ENCODE results near the gene GMPPA.

GMPPA gene

GRCh38 chr2:219486380-219486959 is 12.2 kb upstream of the GMPPA start:
- no peak for DNase-seq

GRCh38 chr2:219488149-219488843 is 10.4 kb upstream of the GMPPA start:
- no peak for DNase-seq

GRCh38 chr2:219488844-219489194 is 9.9 kb upstream of the GMPPA start:
- no peak for DNase-seq

DNA sequence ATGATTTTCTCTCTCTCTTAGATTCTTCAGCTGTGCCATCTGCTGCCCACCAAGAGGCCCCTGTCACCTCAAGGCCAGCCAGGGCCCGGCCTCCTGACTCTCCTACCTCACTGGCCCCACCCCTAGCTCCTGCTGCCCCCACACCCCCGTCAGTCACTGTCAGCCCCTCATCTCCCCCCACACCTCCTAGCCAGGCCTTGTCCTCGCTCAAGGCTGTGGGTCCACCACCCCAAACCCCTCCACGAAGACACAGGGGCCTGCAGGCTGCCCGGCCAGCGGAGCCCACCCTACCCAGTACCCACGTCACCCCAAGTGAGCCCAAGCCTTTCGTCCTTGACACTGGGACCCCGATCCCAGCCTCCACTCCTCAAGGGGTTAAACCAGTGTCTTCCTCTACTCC is 9.4 kb upstream of the GMPPA start:
- no peak for DNase-seq

- DNase-seq = no peak
Measured at GRCh38 chr2:219490186-219490585, 8.5 kb upstream of the GMPPA start.

GRCh38 chr2:219490600-219491130 is 8.0 kb upstream of the GMPPA start:
- no peak for DNase-seq

DNA sequence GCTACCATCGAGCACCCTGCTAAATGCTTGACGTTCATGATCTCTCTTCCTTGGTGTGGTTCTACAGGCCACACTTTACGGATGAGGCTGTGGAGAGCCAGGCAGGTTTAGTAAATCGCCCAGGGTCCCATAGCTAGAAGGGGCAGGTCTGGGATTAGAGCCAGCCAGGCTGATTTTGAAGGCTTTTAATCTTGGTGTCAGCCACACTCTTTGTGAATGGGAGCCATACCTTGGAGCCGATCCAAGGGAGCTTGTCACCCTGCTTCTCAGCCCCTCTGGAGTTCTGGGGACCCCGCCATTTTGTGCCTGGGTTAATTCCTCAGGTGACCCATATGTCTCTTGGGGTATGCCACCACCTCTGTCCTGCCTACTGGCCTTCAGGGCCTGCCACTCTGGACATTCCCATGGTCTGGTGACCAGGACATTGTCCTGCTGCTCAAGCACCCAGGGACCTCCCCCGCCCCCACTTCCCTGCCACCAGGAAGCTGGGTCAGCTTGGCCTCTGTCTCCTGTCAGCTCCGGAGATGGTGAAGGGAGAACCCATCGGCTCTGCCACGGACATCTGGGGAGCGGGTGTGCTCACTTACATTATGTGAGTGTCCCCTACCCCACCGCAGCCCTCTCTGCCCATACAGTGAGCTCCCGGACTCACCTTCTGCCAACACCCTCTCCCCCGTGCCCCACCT is 7.3 kb upstream of the GMPPA start:
- DNase-seq = no peak

GRCh38 chr2:219492575-219492974 is 6.1 kb upstream of the GMPPA start:
- no peak for DNase-seq

DNA sequence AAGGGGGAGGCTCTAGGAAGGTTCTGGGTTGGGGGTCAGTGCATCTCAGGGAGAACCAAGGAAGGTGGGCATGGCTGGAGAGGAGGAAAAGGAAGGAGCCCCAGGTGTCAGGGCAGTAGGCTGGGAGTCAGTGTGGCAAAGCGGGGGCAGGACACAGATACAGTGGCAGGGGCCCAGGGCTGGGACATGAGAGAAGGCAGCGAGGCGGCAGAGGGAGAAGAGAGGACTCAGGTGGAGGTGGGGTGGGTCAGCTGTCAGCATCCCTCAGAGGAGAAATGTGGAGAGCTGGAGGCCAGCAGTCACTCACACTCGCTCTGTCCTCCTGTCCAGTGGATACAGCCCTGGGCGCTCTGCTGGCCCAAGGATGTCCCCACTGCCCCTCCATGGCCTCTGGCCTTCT is 5.6 kb upstream of the GMPPA start:
- DNase-seq = no peak

DNA sequence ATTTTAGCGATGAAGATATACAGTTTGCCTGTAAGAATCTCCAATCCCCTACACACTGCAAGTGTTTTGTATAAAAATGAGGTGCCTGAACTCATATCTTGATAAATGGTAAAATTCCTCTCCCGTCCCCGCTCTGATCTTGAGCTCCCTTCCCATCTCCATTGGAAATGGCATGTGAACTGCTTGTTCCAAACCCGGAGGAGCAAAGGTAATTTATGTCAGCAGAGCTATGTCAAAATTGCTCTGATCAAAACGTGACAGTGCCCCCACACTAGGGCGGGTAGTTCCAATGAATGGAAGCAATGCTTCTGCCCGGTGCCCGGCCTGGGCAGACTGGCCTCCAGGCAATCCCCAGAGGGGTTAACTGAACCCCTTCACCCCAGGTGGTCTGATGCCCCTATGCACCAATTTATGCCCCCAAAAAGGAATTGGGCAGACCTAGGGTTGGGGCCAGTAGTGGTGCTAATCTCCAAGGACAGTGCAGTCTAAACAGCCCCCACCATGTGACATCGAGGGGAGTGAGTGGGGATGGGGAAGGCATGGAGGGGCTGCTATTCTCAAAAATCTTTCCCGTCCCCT is 3.6 kb upstream of the GMPPA start:
- DNase-seq = no peak

DNA sequence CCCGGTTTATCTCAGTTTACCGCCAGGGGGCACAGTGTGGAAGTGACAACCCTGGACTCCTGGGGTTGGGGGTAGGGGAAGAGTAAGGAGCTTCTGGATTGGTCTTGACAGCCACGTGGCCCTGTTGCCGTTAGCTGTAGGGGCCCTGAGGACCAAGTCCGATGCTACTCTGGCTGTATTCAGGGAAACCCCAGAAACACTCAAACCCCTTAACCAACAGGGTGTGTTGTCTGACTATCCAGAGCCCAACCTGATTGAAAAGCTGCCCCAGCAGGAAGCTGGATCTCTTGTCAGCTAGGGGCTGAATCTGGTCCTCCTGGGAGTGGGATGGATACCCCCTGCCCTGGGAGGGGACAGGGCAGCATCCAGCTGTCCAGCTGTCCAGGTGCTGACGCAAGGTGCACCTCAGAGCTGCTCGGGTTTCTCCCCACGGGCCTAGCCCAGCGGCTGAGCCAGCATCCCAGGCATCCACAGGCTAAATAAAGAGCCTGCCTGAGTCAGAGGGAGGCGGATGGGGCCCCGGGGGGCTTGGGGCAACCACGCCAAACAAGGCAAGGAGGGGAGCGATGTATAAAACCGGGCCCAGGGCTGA is 3.1 kb upstream of the GMPPA start:
- DNase-seq = peak; percentile 82

- DNase-seq = no peak
Measured at GRCh38 chr2:219496247-219496824, 2.4 kb upstream of the GMPPA start.

DNA sequence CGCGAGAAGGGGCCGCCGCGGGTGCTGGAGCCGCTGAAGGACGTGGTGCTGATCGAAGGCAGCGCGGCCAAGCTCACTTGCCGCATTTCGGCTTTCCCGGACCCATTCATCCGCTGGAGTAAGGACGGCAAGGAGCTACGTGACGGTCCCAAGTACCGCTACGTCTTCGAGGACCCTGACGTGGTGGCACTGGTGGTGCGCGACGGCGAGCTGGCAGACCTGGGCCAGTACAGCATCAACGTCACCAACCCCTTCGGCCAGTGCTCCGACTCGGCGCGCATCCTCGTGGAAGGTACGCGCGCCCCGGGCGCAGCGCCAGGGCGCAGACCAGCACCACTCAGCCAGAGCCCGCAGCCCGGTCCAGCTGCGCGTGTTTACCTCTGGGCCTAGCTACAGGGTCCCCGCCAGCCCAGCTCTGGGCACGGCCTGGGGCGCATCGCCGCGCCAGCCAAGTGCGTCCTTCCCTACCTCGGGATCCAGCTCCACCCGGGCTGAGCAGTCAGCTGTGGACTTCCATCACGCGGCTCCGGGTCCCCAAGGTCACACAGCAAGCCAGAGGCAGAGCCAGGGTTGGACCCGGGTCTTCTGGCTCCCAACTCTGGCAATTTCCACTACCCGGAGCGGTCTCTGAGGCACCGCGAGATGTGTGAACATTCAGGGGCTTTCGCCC is 1.7 kb upstream of the GMPPA start:
- no peak for DNase-seq

- DNase-seq = peak; percentile 61
Measured at GRCh38 chr2:219497495-219498279, 1.0 kb upstream of the GMPPA start.

DNA sequence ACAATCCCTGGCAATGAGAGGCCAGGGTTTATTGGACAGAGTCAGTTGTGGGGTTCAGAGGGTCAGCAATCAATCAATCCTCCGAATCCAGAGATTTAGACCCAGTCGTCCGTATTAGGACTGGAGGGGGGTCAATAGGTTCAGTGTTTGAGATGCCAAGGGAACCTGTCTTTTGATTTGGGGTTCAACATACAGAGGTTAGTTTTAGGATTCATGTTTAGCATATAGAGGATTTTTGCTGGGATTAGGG is 292 bp downstream of the GMPPA start:
- no peak for DNase-seq

- no peak for DNase-seq
Measured at GRCh38 chr2:219499555-219499954, 864 bp downstream of the GMPPA start.

GRCh38 chr2:219500135-219500534 is 1.4 kb downstream of the GMPPA start:
- peak; percentile 57 for DNase-seq

DNA sequence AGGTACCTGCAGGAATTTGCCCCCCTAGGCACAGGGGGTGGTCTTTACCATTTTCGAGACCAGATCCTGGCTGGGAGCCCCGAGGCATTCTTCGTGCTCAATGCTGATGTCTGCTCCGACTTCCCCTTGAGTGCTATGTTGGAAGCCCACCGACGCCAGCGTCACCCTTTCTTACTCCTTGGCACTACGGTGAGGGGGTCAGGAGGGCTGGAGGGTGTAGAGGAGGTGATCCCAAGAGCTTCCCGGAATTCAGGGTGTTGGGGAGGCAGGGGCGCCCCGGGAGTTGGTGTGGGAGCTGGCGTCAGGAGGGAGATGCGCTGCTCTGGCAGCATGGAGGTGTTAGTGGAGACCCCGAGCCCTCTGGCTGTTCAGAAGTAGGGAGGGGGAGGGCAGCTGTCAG is 3.2 kb downstream of the GMPPA start:
- no peak for DNase-seq

DNA sequence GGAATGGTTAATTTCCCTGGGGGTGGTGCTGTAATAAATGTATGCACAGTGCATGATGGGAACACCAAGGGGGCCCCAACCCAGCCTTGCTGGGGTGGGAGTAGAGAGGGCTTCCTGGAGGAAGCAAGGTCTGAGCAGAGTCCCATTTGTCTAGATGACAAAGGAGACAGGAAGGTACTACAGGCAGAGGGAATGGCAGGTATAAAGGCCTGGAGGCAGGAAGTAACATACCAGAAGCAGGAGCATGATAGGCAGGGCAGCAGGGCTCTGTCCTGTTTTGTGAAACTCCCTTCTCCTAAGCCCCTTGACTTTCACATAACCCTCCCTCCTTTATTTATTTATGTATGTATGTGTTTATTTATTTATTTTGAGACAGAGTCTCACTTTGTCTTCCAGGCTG is 3.9 kb downstream of the GMPPA start:
- DNase-seq = no peak

GRCh38 chr2:219505585-219505984 is 6.9 kb downstream of the GMPPA start:
- no peak for DNase-seq

DNA sequence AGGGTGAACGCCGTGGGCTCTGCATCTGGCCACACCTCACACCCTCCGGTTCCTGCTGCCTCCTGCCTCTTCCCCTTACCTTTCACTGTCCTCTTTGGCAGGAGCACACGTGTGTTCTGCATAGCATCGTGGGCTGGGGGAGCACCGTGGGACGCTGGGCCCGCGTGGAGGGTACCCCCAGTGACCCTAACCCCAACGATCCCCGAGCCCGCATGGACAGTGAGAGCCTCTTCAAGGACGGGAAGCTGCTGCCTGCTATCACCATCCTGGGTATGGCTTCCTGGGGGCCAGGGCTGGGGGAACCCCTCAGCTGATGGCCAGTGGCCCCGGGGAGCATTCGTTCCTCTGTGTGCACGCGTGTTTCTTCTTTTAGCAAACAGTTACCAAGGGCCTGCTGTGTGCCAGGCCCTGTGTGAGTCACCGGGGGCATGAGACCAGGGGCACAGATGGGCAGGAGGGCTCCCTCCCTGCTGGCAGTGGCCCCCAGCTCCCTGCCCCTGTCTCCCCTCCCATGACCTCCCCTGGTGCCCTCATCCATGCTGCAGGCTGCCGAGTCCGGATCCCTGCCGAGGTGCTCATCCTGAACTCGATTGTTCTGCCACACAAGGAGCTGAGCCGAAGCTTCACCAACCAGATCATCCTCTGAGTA is 7.6 kb downstream of the GMPPA start:
- DNase-seq = no peak
